Urinary bladder (tissue), 4 donors: Measurements from ENCODE around the gene FAM237A. TPM values are rescaled to one million over a fixed set of nuclear protein-coding genes. Genes with fewer than 3 reads are reported as not detected.

Experiments used
- DNase-seq: peaks from one replicate; pipeline ENCODE4 v3.0.0-alpha.2; 2015; ENCODE audit errors: extremely low spot score
- H3K27ac ChIP-seq: one replicate; pipeline ENCODE4 v1.5.1; 2013; ENCODE audit warnings: low read depth, mild to moderate bottlenecking, moderate library complexity
- H3K36me3 ChIP-seq: one replicate; pipeline ENCODE4 v1.6.1; 2013; ENCODE audit warnings: mild to moderate bottlenecking, moderate library complexity; ENCODE audit not compliant: insufficient read depth
- H3K4me1 ChIP-seq: one replicate; pipeline ENCODE4 v1.6.1; 2013; ENCODE audit warnings: mild to moderate bottlenecking, moderate library complexity; ENCODE audit not compliant: insufficient read depth
- H3K4me3 ChIP-seq: one replicate; pipeline ENCODE4 v1.5.1; 2013; ENCODE audit warnings: low read depth, low read length
- WGBS: extraction: QIAGEN DNeasy Blood & Tissue Kit; methylation state at CpG from one replicate; pipeline ENCODE4 v1.1.7; 2013; 5-methylcytosine and 5-hydroxymethylcytosine counted together
- polyA plus RNA-seq: library from polyadenylated mRNA; stranded (reverse); fragments of 200-250 nt; gene quantifications from one replicate; pipeline ENCODE4 v1.2.3, GENCODE V29; 2013
- total RNA-seq: library from RNA; depleted of rRNA; stranded (reverse); fragments of >200 nt; gene quantifications from one replicate; pipeline ENCODE4 v1.2.3, GENCODE V29; 2014
- donor health status: healthy with polysubstance abuse.
- donor health status: healthy.

The FAM237A gene
- not detected for total RNA-seq
- not detected for polyA plus RNA-seq

DNA sequence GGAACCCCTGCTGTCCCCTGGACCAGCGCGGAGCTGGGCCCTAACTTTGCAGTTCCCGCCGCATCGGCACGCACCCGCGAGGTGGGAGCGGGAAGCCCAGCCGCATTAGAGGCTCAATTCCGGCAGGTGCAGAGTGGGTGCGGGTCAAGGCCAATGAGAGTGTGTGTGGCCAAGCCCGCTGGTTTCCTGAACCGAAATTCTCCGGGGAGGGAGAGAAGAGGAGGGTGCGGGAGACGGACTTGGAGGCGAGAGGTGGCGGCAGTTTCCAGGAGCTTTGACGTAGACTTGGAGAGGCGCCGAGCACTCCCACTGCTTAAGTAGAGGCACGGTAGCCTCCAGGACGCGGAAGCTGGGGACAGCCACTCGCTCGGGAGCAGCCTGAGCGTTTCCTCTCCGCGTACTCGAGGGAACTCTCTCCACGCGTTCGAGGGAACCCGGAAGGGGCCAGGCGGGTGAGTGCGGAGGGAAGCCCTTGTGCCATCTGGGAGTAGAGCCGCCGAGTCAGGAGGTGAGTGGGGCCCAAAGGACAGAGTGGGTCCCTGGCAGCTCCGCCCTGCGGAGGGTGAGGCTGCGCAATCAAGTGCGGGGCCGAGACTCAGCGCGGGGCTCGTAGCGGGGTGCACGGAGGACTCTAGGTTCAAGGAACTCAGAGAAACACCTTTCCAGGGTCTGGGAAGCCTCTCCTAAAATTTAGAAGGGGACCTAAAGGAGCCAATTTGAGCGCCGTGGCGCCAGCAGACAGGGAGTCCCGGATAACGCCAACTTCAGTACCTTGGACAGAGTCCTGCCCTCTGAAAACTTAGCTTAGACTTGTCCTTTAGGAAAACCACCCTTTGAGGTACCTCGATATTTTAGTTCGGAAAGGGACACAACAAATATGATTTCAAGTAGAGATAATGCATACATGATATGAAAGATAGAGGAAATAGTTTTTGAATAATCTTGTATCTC is at the start of gene FAM237A:
FAM237A (plus strand) TSS at position 413 of the 951 bp plus-strand sequence. CDS start 1,750 bp downstream, outside the sequence.
- no peak for DNase-seq
- 3% methylated on average over 56 of the region's 56 CpGs for WGBS
- no peak within 1 kb of the TSS for H3K4me3 ChIP-seq
- no peak within 1 kb of the TSS for H3K27ac ChIP-seq
- no peaks in the 10 kb centered on the region for H3K36me3 ChIP-seq
- H3K4me1 ChIP-seq: no peaks in the 10 kb centered on the region

DNA sequence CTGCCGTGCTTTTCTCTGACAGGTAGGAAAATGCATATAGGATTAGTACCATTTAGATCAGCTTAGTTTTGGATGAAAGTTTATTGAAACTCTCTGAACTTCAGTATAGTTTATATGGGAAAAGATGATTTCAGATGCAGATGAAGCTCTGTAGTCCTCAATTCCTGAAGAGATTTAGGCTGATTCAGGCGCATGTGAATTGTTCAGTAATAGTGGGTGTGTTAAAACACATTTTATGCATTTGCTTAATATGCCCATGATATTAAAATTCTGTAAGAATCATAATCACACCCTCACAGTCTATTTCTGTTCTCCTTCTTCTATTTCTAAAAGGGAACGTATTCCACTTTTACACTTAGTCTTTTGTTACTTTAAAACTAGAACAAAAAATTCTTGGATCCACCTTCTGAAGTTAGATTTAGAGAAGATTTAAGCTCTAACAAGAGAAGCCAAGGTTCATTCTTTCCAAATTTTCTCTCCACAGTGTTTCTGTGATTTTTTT is 44.5 kb upstream of the FAM237A start:
- WGBS: 91% methylated on average over 3 of the region's 3 CpGs
- Histone ChIP-seq H3K4me1 (no peaks in the 10 kb centered on the region), H3K27ac (no peak overlapping the region), H3K4me3 (no peak overlapping the region), H3K36me3 (no peaks in the 10 kb centered on the region)
- no peak for DNase-seq

DNA sequence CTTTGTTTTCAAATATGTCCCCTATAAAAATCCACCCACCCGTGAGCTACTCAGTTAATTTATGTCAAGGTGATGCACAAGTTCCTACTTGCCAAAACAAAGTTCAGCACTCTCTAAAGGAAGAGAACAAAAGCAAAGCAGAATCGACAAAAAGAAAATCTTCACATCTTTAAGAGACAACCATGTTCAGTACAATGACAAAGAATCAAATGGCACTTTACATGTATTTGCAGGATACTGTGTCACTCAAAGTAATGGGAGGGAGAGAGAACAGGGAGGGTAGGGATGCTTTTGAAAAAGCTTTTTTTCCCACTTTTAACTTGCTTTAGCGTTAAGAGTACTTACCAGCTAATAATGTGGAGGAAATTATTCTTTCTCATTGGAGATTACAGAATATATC is 39.0 kb upstream of the FAM237A start:
- Histone ChIP-seq H3K27ac (no peak overlapping the region), H3K4me3 (no peak overlapping the region), H3K4me1 (no peaks in the 10 kb centered on the region), H3K36me3 (no peaks in the 10 kb centered on the region)
- 81% methylated on average over 3 of the region's 3 CpGs for WGBS
- no peak for DNase-seq

DNA sequence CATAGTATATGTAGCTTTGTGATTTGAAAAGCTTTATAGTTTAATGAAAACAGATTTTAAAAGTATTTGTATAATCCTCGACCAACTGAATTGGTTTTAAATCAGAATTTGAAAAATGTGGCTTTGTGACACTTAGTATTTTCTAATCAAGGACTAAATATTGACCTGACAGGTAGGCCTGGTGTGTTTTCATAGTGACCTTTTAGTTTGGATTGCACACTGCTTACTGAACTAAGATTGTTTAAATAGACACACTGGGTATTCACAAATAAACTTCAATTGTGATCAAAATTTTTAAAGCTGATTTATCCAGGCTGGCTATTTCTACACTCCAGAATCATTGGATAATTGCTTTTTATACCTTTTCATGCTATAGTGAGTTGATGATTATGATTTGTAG is 31.8 kb upstream of the FAM237A start:
- no peaks in the 10 kb centered on the region for H3K36me3 ChIP-seq
- WGBS: 82% methylated on average over 1 of the region's 1 CpG
- no peak overlapping the region for H3K27ac ChIP-seq
- no peak for DNase-seq
- H3K4me3 ChIP-seq: no peak overlapping the region
- H3K4me1 ChIP-seq: no peaks in the 10 kb centered on the region

DNA sequence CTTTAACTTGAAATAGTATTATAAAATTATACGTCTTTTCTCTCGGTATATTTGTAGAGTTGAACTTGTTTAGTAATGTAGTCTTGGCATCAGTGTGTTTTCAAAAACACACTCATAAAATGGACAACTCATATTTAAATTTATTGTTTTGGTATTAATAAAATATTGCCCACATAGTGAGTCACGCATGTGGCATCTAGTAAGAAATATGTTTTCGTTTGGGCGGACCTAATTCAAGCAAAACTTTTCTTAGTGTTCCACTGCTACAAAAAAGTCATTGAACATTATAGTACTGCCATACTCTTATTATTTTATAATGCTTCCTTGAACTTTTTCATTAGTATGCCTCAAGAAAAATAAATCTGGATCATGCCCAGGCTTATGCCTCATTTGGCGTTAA is 31.1 kb upstream of the FAM237A start:
- WGBS: 67% methylated on average over 6 of the region's 6 CpGs
- Histone ChIP-seq H3K27ac (no peak overlapping the region), H3K4me1 (no peaks in the 10 kb centered on the region), H3K4me3 (no peak overlapping the region), H3K36me3 (no peaks in the 10 kb centered on the region)
- DNase-seq: no peak

DNA sequence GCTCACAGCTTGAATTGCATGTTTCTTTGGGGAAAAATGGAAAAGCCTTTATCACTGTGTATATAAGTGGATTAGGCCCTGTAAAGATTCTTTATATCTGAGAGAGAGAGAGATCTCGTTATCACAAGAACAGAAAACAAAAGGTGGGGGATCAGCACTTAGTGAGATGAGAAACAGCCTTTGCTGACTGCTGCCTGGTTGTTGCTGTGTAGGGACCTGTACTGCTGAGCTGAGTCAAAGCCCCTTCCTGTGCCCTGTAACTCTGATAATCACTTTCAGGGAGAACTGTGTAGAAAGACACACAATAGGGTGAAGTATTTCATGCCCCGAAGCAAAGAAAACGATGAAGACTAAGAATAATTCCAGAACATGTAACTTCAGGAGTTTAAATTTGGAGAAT is 30.6 kb upstream of the FAM237A start:
- no peak for DNase-seq
- Histone ChIP-seq H3K36me3 (no peaks in the 10 kb centered on the region), H3K4me3 (no peak overlapping the region), H3K4me1 (no peaks in the 10 kb centered on the region), H3K27ac (no peak overlapping the region)
- 33% methylated on average over 3 of the region's 3 CpGs for WGBS

DNA sequence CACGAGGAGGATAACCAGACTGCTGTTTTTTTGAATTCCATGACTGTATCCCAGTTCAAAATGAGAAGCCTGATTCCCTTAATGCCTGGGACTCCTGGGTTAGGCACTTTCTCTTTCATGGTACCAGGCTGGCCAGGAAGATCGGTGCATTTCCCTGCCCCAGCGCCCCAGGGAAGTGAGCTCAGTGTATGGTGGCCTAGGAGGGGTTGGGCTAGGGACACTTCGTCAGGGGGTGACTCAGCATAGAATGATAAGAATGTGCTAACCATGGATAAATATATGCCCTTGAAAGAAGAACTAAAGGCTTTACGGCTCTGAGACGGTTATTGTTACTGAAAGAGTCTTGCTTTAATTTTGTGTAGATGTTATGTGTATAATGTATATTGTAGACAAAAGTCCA is 27.5 kb upstream of the FAM237A start:
- Histone ChIP-seq H3K4me3 (no peak overlapping the region), H3K4me1 (no peaks in the 10 kb centered on the region), H3K27ac (no peak overlapping the region), H3K36me3 (no peaks in the 10 kb centered on the region)
- WGBS: 78% methylated on average over 6 of the region's 6 CpGs
- no peak for DNase-seq

DNA sequence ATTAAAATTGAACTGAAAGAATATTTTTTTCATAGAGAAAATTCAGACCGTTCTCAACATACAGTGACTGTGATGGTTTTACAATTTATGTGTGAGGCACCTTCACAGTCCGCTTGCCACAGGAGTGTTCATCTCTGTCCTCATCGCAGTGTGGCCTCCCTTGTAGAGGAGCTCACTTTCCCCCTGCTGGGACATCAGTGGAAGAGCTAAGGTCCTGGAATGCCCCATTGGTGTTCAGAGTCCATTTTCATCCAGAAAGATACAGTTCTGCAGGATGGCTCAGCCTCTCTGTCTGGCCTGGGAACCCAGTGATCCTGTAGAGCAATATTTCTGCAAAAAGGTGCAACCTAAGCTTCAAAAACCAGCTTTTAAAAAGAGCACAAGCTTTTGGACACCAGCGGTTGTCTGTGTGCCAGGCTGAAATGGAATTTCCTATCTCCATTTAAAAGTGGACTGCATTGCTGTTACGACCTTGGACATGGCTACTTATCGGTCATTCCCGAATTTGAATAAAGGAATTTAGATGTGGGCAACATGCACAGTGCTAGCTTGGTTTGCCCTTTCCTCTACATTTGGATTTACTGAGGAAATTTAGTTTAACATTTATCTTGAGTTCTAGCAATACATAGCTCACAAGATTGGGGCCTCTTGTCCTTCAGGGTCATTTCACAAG is 26.7 kb upstream of the FAM237A start:
- no peak for DNase-seq
- WGBS: 86% methylated on average over 7 of the region's 7 CpGs
- H3K4me3 ChIP-seq: no peak overlapping the region
- H3K4me1 ChIP-seq: no peaks in the 10 kb centered on the region
- no peak overlapping the region for H3K27ac ChIP-seq
- no peaks in the 10 kb centered on the region for H3K36me3 ChIP-seq

DNA sequence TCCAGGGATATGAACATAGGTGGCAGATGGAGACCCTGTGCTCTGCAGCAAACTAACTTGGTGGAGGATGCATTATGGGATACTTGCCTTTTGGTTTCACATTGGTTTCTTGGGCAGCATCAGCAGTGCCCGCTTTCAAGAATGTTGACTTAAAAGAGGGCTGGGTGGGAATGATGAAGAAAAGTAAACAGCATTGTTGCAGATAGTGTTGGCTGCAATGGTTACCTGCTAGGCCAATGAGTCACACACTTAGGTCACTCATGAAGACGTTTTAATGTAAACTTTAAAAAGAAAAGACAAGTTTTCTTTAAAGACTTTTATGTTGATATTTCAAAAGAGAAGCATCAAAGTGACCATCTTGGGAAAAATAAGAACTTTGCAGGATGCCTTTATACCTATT is 26.1 kb upstream of the FAM237A start:
- H3K36me3 ChIP-seq: no peaks in the 10 kb centered on the region
- 63% methylated on average over 2 of the region's 2 CpGs for WGBS
- no peaks in the 10 kb centered on the region for H3K4me1 ChIP-seq
- H3K4me3 ChIP-seq: no peak overlapping the region
- H3K27ac ChIP-seq: no peak overlapping the region
- DNase-seq: no peak

DNA sequence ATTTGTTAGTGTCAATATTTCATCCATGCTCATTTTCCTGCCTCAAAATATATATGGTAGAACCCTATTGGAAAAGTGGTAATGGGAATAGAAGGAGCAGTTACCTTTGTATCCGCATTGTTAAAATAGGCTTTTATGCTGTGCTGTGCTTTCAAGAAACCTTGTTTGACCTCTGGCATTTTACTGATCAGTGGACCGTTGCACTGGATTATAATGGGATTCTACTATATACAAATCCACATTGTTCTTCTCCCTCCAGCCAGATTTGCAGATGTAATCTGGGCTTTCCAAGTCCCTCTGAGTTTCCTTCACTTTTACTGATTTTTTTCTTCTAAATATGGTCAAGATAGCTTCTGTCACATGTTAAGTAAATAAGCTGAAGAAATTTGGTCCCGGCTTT is 23.3 kb upstream of the FAM237A start:
- 67% methylated on average over 3 of the region's 3 CpGs for WGBS

DNA sequence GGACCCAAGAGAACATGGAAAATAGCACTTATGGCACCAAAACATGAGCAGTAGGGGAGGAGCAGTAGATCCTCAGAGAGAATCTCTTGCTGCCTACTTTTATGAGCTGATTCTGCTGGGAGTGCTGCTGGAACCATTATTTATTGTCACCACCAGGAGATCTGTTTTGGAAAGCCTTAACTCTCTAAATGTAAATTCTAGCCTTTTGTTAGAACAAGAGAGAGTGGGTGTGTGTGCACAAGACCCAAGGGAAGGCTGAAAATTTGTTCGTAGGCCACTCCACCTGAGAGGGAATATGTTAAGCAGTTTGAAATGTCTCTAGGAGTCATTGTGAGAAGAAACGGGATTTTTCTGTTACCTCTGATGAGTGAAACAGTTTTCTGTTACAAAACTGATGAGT is 16.2 kb upstream of the FAM237A start:
- Histone ChIP-seq H3K36me3 (no peaks in the 10 kb centered on the region), H3K4me3 (no peak overlapping the region), H3K27ac (no peak overlapping the region), H3K4me1 (no peaks in the 10 kb centered on the region)
- no peak for DNase-seq
- 64% methylated on average over 2 of the region's 2 CpGs for WGBS

More for the DNA sequence above, 23.3 kb upstream of the FAM237A start:
- DNase-seq: no peak
- Histone ChIP-seq H3K27ac (no peak overlapping the region), H3K36me3 (no peaks in the 10 kb centered on the region), H3K4me1 (no peaks in the 10 kb centered on the region), H3K4me3 (no peak overlapping the region)

DNA sequence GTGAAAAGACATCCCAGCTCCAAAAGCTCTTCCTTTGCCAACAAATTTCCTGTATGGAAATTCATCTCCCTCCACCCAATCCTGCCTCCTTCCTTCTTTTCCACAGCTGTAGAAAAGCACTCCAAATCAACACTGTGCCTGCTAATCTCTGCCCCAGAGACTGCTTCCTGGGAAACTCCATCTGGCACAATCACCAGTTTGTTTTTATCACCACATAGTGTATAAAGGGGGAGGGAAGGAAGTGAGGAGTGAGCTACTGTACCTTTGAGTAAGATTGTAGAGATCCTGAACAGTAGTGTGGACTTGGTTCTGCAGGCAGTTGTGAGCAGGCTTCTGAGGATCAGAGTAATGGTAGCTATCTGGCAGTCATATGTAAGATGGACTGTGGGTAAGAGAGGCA is 14.7 kb upstream of the FAM237A start:
- Histone ChIP-seq H3K4me1 (no peaks in the 10 kb centered on the region), H3K36me3 (no peaks in the 10 kb centered on the region), H3K27ac (no peak overlapping the region), H3K4me3 (no peak overlapping the region)
- no peak for DNase-seq

DNA sequence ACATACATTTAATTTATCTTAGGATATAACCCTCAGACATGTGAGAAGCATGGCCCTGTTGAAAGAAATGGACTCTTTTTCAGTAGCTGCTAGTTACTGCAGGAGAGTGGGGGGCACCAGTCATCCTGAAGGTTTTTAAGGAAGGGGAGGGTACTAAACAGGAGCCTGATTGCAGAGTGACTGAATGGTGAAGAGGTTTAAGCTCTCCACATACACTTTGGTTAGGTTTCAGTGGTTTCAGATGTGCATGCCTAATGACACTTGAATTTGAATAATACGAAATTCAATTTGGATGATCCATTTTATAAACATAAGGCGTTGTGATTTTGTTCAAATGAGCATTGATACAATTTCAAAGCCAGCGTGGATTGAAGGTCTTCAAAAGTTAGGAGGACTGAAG is 10.9 kb upstream of the FAM237A start:
- Histone ChIP-seq H3K36me3 (no peaks in the 10 kb centered on the region), H3K4me3 (no peak overlapping the region), H3K4me1 (no peaks in the 10 kb centered on the region), H3K27ac (no peak overlapping the region)
- 41% methylated on average over 3 of the region's 3 CpGs for WGBS
- DNase-seq: no peak

DNA sequence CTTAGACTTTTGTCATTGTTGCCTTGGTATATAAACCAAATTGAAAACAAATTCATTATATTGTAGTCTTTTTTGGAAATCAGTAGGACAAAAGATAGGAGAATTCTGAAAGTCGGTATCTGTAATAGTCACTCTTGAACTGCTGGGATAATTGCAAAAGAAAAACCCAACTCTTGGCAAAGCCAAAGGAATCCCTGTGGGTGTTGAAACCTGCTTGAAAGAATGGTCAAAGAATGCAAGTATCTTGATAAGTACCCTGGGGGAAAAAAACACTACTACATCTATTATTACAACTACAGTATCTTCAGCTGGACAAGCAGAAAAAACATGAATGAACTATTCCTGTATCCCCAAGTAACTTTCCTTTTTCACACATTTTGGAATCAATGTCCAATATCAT is 7.3 kb upstream of the FAM237A start:
- no peak for DNase-seq
- H3K4me3 ChIP-seq: no peak overlapping the region
- H3K36me3 ChIP-seq: no peaks in the 10 kb centered on the region
- H3K27ac ChIP-seq: no peak overlapping the region
- WGBS: 77% methylated on average over 1 of the region's 1 CpG
- H3K4me1 ChIP-seq: no peaks in the 10 kb centered on the region
